GM18867 (cell line): ENCODE results near the gene CCDC85C.

Experiments used
- ATAC-seq: cut with Tn5 transposase; IDR thresholded peaks from one replicate; pipeline ENCODE4 v1.9.1; 2021; ENCODE audit warnings: mild to moderate bottlenecking, moderate library complexity; ENCODE audit not compliant: unreplicated experiment

Gene CCDC85C

DNA sequence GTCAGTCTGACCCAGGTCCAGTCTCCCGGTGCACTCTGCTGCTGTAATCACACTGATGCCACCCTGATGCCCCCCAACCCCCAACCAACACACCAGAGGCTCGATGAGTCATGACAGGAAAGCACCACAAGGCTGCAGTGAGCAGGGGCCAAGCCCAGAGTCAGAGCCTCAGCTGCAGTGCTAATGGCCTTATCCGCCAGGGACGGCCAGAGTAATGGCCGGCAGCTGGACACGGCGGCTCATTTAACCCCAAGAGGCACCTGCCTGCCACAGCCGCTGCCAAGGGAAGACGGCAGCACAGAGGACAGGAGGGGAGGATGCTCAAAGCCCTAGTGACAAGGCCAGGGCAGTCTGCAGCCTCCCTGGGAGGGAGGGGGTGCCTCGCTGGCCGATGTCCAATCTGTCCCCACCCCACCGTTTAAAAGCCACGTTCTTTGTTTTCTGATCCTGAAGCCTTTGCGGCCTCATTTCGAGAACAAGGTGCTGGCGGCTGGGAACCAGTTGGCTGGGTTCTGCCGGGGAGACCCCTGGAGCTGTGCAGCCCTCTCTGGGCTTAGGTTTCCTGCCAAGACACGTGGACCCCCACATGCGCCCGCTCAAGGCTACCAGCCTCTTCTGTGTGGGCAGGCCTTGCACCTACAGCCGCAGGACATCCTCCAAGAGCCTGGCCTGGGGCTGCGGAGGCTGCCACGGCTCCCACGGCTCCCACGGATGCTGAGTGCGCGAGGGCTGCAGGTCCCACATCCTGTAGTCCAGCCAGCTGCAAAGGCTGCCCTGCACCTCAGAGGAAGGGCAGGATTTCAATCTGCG, 13.1 kb downstream of the CCDC85C start:
- ATAC-seq: no peak

DNA sequence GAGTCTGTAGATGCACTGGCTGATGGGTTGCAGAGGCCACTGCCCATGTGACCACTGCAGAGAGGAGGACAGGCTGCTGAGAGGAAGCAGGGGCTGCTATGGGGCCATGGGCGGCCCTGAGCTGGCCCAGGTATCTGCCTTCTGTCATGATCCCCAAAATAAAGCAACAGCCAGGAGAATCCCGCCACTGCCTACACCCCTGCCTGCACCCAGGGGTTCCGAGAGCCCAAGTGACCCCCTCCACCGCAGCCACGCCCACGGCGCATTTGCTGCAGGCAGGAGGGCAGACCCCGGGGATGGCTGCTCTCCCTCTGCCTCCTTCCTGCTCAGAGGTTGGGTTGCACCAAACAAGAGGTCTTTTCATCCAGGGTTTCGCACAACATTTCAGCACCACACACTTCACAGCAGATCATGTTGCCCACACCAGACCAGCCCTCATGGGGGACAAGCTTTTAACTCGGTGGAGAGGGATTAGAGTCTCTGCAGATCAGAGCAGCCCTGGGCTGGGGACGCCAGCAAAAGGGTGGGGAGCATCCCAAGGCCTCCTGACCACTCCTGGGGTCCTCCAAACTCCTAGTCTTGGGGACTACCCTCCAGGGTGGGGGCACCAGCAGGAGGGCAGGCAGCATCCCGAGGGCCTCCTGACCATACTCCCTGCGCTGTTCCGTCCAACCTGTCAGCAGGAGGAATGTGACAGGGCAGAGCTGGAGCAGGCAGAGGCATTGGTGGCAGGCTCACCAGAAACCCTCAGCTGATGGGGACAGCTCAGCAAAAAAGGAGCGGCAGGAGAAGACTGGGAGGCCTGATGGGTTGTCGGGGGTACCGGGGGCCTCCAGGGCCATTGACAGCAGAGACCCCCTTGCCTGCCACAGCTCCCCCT, 14.1 kb downstream of the CCDC85C start:
- no peak for ATAC-seq

DNA sequence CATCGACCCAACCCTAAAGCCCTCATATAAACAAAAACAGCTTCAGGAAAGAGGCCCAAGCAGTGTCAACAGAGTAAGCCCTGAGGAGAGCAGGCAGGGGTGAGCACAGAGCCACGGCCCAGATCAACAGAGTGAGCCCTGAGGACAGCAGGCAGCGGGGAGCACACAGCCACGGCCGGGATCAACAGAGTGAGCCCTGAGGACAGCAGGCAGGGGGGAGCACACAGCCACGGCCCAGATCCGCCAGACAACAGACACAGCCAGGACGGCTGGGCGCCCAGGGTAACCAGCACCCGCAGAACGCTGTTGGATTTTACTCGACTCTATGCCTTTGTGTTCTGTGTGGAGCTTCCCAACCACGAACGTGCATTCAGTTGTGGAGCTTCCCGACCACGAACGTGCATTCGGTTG, 15.0 kb downstream of the CCDC85C start:
- ATAC-seq: no peak

DNA sequence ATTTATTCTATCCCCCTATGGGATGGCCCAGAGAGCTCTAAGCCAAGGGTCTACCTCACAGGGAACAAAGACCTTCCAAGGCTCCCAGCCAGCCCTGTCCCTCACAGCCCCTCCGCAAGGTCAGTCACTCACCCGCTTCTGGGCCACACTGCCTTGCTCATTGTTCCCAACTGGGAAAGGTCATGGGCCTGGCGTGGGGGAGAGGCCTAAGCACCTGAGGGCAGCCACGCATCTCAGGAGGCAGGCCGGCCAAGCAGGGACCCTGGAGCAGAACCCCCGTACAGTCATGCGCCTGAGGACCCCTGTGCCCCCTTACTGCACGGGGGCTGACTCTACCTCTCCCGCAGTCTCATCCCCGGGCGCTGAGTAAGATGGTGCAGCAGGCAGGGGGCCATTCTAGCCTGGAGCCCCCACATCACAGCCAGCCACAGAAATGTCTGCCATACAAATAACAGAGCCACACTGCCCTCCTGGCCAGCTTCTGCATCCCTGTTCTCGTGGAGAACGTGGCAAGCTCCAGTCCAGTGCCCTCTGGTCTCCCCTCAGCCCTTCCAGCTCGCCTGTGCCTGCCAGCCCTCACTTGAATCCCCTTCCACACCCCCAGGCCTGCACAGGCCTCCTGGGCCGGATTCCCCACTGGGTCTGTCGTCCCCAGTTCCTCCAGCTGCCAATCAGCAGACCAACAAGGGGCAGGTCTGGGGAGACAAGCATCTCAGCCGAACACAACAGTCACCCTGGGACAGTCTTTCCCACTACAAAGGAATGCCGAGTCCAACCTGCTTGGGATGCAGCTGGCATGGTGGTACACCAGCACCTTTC, 16.3 kb downstream of the CCDC85C start:
- no peak for ATAC-seq

DNA sequence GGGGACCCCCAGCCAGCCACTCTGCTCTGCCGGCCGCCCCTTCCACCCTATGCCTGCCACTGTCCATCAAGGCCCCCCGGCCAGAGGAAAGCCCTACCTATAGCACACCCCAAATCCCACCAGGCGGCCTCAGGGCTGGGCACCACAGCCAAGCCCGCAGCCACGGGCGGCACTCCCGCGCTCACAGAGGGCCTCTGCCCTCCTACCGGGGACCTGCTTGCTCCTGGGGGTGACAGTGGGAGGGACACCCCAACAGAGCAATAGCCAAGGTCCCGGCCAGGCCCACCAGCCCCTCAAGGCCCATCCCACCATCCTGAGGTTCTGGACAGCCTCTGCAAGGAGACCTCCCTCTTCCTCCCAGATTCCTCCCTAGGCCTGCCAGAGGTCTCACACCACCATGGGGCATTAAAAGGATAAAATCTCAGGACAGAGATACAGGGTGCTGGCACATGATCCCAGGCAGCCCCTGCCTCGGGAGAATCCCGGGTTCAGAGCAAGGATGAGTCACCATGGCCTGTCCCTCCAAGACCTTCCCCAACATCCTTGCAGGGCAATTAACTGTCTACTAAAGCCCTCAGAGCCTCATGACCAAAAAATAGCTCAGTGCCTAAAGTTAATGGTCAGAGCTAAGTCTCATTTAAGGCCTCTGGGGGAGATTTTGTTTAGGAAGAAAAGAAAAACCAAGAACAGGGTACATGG, 17.1 kb downstream of the CCDC85C start:
- ATAC-seq: no peak

DNA sequence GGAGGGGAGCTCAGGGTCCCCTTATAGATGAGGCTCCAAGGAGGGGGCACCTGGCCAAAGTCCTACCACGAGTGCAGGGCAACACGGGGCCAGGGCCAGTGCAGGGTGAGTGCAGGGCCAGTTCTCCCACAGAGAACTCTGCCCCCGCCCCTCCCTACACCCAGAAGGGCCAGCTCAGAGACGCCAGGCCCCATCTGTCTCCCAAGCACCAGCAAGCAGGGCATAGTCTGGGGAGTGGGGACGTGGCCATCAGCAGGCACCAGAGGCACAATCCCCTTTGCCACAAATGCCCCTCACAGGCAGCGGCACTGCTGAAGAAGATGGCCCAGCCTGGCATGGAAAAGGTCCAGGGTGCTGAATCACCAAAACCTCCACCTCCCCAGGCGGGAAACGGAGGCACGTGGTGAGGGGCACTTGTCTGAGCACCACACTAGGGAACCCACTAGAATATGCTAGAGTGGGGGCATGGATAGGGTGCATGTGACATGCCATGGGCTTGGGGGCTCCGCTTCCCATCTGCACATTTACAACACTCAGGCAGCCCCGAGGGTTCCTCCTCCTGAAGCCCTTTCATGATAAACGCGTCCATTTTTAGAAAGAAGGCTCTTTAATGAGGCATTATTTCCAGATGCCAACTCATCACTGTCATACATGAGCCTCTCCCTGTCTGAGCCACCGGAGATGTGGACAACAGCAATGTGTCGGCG, 17.8 kb downstream of the CCDC85C start:
- ATAC-seq: no peak

DNA sequence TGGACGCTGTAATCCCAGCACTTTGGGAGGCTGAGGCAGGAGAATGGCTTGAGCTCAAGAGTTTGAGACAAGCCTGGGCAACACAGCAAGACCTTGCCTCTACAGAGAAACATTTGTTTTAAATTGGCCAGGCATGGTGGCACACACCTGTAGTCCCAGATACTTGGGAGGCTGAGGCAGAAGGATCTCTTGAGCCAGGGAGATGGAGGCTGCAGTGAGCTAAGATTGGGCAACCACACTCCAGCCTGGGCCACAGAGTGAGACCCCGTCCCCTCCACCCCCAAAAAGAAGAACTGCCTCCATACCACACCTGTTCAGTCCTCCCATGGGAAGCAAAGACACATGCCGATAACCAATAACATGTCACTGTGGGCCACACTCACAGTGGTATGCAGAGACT, 19.2 kb downstream of the CCDC85C start:
- ATAC-seq: no peak

DNA sequence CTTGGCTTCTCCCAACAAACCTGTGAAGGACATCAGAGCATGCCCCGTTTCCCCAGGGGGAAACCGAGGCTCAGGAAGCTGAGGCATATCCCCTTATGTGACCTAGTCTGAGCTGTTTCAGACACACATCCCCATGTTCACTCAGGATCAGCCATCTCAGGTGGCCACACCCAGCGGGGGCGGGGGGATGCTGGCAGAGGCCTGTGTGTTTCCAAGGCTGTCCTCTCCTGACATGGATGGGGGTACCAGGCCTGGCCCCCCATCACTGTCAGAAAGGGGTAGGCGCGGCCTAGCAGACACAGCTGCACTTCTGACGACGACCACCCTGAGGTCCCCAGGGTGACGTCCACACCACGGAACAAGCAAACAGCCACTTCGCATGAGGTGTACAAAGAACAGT, 22.1 kb downstream of the CCDC85C start:
- ATAC-seq: no peak

DNA sequence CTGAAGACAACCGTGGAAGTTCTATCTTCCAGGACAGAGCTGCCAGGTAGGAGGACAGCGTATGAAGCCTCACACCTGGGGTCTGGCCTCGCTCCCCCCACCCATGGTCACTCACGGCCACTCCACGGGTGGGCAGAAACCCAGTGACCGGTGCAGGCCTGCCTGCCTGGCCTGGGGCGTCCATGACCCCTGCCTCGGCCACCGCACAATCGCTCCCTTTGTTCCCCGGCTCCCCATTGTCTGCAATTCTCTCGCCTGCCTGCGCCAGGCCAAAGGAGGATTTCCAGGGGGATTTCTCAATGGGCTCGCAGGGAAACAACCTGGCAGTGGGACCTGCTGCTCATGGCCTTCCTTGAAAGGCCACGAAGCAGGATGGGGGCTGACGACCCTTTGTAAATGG, 22.6 kb downstream of the CCDC85C start:
- ATAC-seq: no peak

DNA sequence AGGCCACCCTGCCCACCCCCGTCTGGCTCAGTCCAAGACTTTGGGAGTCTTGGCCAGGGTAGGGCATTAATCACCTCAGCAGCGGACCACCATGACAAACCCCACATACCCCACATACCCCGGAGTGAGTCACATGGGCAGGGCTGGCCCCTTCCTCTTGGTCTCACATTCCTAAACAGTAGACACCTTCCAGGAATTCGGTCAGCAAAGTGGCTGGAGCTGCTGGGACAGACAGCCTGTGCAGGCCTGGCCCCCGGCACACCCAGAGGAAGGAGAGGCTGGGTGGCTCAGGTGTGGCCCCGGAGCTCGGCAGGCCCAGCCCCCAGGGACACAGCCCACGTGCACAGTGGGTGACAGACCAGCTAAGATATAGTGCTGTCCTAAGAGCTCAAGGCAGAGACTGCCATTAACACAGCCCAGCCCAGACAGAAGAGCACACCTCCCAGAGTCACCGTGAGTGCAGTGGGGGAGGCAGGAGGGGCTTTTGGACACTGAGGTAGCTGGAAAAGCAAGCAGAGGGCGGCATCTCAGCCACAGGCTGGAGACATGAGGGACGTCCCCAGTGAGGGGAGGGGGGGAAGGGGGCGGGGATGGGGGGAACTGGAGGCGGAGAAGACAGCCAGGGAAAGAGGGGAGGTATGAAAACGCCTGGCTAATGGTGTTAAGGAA, 24.0 kb downstream of the CCDC85C start:
- no peak for ATAC-seq

DNA sequence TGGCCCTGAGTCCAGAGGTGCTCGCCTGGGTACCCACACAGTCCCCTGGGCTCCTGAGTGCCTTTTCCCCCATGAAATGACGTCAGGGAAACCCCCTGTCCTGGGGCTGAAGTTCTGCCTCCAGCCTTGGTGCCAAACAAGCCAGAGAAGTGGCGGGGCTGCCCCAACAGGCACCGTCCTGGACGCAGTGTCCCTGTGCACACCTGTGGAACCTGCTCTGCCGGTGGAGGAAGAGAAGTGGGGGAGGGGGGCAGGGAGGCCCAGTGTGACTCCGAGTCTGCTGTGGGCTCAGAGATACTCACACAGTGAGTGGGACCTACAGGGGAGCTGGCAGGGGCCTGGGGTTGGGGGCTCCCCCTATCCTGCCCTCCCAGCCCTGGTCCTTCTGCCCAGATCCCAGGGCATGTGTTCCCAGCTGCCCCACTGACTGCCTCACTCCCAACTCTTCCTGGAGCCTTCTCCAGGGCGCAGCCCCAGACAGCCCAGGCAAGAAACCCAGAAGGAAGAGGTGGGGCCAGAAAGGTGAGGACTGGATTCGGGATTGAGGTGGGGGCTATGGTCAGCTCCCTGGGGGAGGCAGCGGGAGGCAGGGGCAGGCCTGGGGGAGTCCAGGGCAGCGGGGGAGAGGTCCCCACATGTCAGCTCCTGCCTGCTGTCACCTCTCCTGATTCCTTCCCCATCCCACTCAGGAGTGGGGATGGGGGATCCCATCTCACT, 24.7 kb downstream of the CCDC85C start:
- no peak for ATAC-seq

DNA sequence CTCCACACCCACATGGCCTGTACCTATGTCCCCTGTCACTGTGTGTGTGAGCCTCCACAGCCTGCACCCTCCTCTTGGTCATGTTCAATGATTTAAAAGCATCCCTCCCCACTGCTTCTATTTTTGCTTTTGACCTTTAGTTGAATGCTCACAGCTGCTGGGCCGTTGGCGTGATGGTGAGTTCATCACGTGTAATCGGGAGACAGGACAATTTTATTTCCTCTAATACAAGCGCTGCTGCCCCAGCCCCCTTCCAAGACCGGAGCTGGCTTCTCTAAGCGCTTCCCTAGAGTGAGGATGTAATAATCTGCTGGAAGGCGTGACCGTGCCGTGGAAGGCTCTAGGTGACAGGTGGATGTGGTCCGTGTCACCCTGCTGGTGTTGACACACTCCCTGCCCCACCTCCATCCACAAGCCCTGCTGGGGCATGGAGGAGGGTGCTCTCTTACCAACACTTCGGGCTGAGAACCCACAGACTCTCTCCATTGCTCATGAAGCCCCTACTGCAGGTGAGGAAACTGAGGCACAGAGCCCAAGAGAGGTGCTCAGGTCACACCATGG, 25.4 kb downstream of the CCDC85C start:
- ATAC-seq: no peak

DNA sequence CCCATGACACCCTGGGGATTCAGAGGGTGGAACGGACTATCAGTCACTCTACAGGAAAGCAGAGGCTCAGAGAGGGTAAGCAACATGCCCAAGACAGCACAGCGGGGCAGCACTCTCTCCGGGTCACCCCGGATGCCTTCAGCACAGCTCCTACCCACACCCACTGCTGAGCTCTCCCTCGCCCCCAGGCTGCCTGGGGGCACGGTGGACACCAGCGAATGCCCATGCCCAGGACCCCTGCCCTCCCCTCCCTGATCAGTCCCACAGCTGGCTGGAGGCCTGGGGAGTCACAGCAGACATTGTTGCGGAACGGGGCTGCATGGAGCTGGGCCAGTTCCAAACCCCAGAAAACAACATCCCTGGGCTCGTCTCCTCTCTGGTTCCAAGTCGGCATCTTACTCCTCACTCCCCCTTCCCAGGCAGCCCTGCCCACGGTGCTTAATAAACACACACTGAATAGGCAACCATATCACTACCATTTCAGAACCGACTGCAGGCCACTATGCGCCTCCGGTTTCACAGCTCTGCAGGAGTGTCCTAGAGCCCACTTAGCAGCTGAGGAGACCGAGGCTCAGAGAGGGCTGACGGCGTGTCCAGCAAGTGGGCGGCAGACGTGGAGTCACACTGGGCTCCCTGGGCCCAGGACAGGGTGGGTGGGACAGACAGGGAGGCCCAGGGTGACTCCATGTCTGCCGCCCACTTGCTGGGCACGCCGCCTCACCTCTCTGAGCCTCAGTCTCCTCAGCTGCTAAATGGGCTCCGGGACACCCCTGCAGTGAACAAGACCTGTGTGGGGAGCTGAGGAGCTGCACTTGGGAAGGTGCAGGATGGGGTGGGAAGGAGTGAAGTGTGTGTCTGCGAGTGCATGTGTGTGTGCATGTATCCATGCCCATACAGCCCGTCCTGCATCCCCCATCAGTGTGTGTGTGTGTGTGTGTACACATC, 27.0 kb downstream of the CCDC85C start:
- ATAC-seq: no peak

DNA sequence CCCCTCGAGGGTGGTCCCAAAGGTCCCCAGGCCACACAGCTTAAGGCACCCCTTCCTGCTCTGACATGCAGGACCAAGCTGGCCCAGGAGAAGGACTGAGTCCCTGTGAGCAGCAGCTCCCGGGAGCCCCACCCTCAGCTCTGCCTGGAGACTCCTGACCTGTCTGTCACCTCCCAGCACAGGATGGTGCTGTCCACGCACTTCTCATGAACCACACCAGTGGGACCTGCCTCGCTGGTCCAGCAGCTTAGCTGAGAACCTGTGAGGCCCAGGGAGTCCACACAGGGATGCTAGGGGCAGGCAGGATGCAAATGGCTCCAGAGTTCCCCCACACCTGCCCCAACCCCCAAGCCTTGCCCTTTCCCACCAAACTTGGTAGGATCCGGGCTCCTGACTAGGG, 27.7 kb downstream of the CCDC85C start:
- ATAC-seq: no peak

DNA sequence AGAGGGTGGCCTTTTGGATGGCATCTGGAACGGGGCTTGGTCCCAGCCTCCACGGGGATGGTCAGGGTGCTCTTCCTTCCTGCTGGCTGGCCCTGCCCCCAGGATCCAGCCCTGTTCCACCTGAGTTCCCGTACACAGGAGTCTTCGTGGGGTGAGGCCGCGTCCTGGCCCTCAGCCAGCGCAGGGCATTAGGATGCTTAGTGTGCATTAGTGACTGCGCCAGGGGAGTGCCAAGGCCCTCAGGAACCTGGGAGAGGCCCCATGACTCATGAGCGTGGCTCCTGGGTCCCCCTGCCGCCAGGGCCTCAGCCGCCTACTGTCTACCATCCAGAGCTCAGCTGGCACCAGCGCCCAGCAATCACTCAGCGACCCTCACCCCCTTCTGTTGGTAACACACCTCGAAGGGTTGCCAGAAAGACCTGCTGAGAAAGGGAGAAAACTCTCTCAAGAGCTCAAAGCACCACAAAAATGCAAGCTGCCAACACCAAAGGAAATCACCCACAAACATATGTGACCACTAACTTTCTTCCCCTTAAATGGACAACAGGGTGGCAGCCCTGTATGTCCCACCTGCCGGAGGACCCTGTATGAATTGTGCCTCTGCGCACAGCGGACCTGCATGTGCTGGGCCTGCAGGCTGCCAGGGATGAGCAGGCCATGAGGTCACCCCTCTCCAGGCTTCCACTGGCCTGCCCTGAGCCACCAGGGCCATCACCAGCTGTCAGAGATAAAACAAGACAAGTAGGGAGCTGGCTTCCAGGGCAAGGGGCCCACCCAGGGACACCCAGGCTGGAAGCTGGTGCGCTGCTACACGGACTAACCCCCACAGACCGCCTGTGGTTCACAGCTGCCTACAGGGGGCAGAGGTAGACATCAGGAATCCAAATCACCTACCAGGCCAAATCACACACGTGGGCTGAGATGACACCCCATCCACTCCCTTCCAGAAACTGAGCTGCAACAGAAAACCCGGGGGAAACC, 28.7 kb downstream of the CCDC85C start:
- ATAC-seq: no peak
